CD14-positive monocyte (primary cell): ENCODE results near the gene ZNF362. TPM values are rescaled to one million over a fixed set of nuclear protein-coding genes. Genes with fewer than 3 reads are reported as not detected.

ENCODE experiments used
- DNase-seq, 3 donors: peaks; one replicate each; pipeline ENCODE4 v3.0.0-alpha.2; 2011 to 2022
- H2AFZ ChIP-seq: 2 replicates; pipeline ENCODE4 v1.6.0; 2012; ENCODE audit warnings: mild to moderate bottlenecking, low read depth, low read length, inconsistent platforms; ENCODE audit not compliant: insufficient read depth, poor library complexity, severe bottlenecking
- H3K27ac ChIP-seq, 2 donors: 1 replicate in 1 of 2; 2 replicates in 1 of 2; pipeline ENCODE4 v1.5.1; 2012 to 2013; ENCODE audit warnings: low read length in 2 of 2, control low read depth in 1 of 2, inconsistent platforms in 1 of 2, low read depth in 1 of 2, mild to moderate bottlenecking in 1 of 2
- H3K27me3 ChIP-seq, 2 donors: one replicate each; pipeline versions ENCODE4 v1.6.0 to v1.6.1; 2011 to 2013; ENCODE audit warnings: low read length in 2 of 2; ENCODE audit not compliant: control insufficient read depth in 2 of 2, insufficient read depth in 2 of 2
- H3K36me3 ChIP-seq, 2 donors: replicated peaks in 1 of 2; 1 replicate in 1 of 2; 2 replicates in 1 of 2; pipeline versions ENCODE4 v1.5.1 to v1.6.1; 2012 to 2013; ENCODE audit warnings: low read length in 2 of 2, control low read depth in 1 of 2, inconsistent platforms in 1 of 2, mild to moderate bottlenecking in 1 of 2; ENCODE audit not compliant: insufficient read depth in 2 of 2, control insufficient read depth in 1 of 2
- H3K4me1 ChIP-seq, 2 donors: 1 replicate in 1 of 2; 2 replicates in 1 of 2; pipeline versions ENCODE4 v1.5.1 to v1.6.1; 2012 to 2013; ENCODE audit warnings: low read length in 2 of 2, control low read depth in 1 of 2, inconsistent platforms in 1 of 2, mild to moderate bottlenecking in 1 of 2, moderate library complexity in 1 of 2; ENCODE audit not compliant: insufficient read depth in 2 of 2, control insufficient read depth in 1 of 2
- H3K4me2 ChIP-seq: replicated peaks from 2 replicates; pipeline ENCODE3; 2012; ENCODE audit warnings: low read length, moderate library complexity, mild to moderate bottlenecking; ENCODE audit not compliant: poor library complexity, severe bottlenecking; ENCODE audit errors: extremely low read depth
- H3K4me3 ChIP-seq, 3 experiments: fragments of 200-600 bp in 1 of 3; sonication (generic) in 1 of 3; replicated peaks in 1 of 3; 1 replicate in 2 of 3; 2 replicates in 1 of 3; pipeline ENCODE4 v1.5.1; 2011 to 2013; ENCODE audit warnings: low read length in 3 of 3, mild to moderate bottlenecking in 3 of 3, control low read depth in 2 of 3, low read depth in 2 of 3, inconsistent platforms in 1 of 3, moderate library complexity in 1 of 3
- H3K79me2 ChIP-seq: 2 replicates; pipeline ENCODE4 v1.6.0; 2012; ENCODE audit warnings: mild to moderate bottlenecking, control low read depth, inconsistent platforms, low read length, moderate library complexity; ENCODE audit not compliant: insufficient read depth
- H3K9ac ChIP-seq: 2 replicates; pipeline ENCODE4 v1.6.0; 2017; ENCODE audit warnings: low read length, mild to moderate bottlenecking; ENCODE audit not compliant: insufficient read depth, poor library complexity, severe bottlenecking
- H3K9me3 ChIP-seq, 2 donors: replicated peaks in 1 of 2; 1 replicate in 1 of 2; 2 replicates in 1 of 2; pipeline versions ENCODE4 v1.5.1 to v1.6.1; 2012 to 2013; ENCODE audit warnings: low read length in 2 of 2, control low read depth in 1 of 2; ENCODE audit not compliant: control insufficient read depth in 1 of 2, insufficient read depth in 1 of 2
- H4K20me1 ChIP-seq: 2 replicates; pipeline ENCODE4 v1.6.0; 2012; ENCODE audit warnings: mild to moderate bottlenecking, low read length, control low read depth, moderate library complexity; ENCODE audit not compliant: insufficient read depth
- H3K27ac Mint-ChIP-seq, 7 donors: one replicate each; pipeline ENCODE4 v1.8.0; 2020; ENCODE audit warnings: mild to moderate bottlenecking in 7 of 7, mixed read lengths in 7 of 7, moderate library complexity in 6 of 7, inconsistent platforms in 2 of 7
- H3K27me3 Mint-ChIP-seq, 3 donors: one replicate each; pipeline ENCODE4 v1.8.0; 2021 to 2022; ENCODE audit warnings: low read depth in 3 of 3, mild to moderate bottlenecking in 3 of 3, mixed read lengths in 3 of 3, moderate library complexity in 3 of 3, inconsistent platforms in 1 of 3
- H3K36me3 Mint-ChIP-seq, 2 donors: one replicate each; pipeline ENCODE4 v1.8.0; 2020; ENCODE audit warnings: mixed read lengths in 2 of 2, inconsistent platforms in 1 of 2, mild to moderate bottlenecking in 1 of 2
- H3K4me1 Mint-ChIP-seq: one replicate; pipeline ENCODE4 v1.8.0; 2020; ENCODE audit warnings: mild to moderate bottlenecking, mixed read lengths
- H3K4me3 Mint-ChIP-seq, 2 donors: one replicate each; pipeline ENCODE4 v1.8.0; 2020; ENCODE audit warnings: mild to moderate bottlenecking in 2 of 2, mixed read lengths in 2 of 2, moderate library complexity in 1 of 2
- H3K9me3 Mint-ChIP-seq, 7 donors: one replicate each; pipeline ENCODE4 v1.8.0; 2020 to 2022; ENCODE audit warnings: mixed read lengths in 7 of 7, mild to moderate bottlenecking in 6 of 7, moderate library complexity in 6 of 7, inconsistent platforms in 2 of 7
- CTCF ChIP-seq: fragments of 200-600 bp; IDR thresholded peaks from one replicate; pipeline ENCODE4 v1.8.0; 2022; ENCODE audit warnings: antibody characterized with exemption, mild to moderate bottlenecking
- WGBS: methylation state at CpG from one replicate; pipeline ENCODE4 v1.1.5; 2013; ENCODE audit warnings: missing lambda C conversion rate; ENCODE audit not compliant: insufficient coverage; 5-methylcytosine and 5-hydroxymethylcytosine counted together
- intact Hi-C, 2 donors: fragments of 100-400 bp; cut with micrococcal nuclease; formaldehyde crosslinking; loops; one replicate each; pipeline versions ENCODE4 v1.15.0 to v1.15.1; 2023
- polyA plus RNA-seq, 3 donors: library from polyadenylated mRNA; depleted of rRNA in 1 of 3; unstranded in 2 of 3; stranded (reverse) in 1 of 3; fragments of 300-500 nt in 2 of 3; fragments of >200 nt in 1 of 3; fragmentation: Illumina TruSeq in 2 of 3; gene quantifications; 1 replicate in 2 of 3; 2 replicates in 1 of 3; pipeline ENCODE4 v1.2.3, GENCODE V29; 2012 to 2021

The ZNF362 gene
- polyA plus RNA-seq, 3 donors: 11.4 to 18.9 (median 13.5) TPM

- peaks cover 0 to 2% (median 0%) of the 10 kb centered on the region in 7 donors for H3K9me3 Mint-ChIP-seq
- H3K27ac Mint-ChIP-seq: peak overlapping the region in 1 of 7 donors; percentile 48
- H3K9ac ChIP-seq: no peak overlapping the region
- H3K4me1 ChIP-seq: peaks cover 23 to 26% of the 10 kb centered on the region in 2 donors
- H3K4me3 Mint-ChIP-seq: no peak overlapping the region
- H3K4me3 ChIP-seq: no peak overlapping the region
- 100% methylated on average over 1 of the region's 2 CpGs for WGBS
- H3K27ac ChIP-seq: no peak overlapping the region
- intact Hi-C loops: no loop called here
- no peak for TF ChIP-seq CTCF
- H3K4me2 ChIP-seq: no peak overlapping the region
- peaks cover 0 to 3% (median 0%) of the 10 kb centered on the region in 3 donors for H3K27me3 Mint-ChIP-seq
- peaks cover 63% of the 10 kb centered on the region for H4K20me1 ChIP-seq
- peaks cover 6 to 7% of the 10 kb centered on the region in 2 donors for H3K36me3 ChIP-seq
- peaks cover 6 to 15% of the 10 kb centered on the region in 2 donors for H3K36me3 Mint-ChIP-seq
- peaks cover 69% of the 10 kb centered on the region for H3K79me2 ChIP-seq
- H2AFZ ChIP-seq: no peak overlapping the region
- no peak for DNase-seq
- peaks cover 43% of the 10 kb centered on the region for H3K4me1 Mint-ChIP-seq
- no peaks in the 10 kb centered on the region for H3K27me3 ChIP-seq
- H3K9me3 ChIP-seq: no peaks in the 10 kb centered on the region
Observed at GRCh38 chr1:33258788-33259274, 2.5 kb downstream of the ZNF362 start.

- H3K36me3 Mint-ChIP-seq: peaks cover 6 to 15% of the 10 kb centered on the region in 2 donors
- H3K4me3 Mint-ChIP-seq: no peak overlapping the region
- Histone ChIP-seq H4K20me1 (peaks cover 73% of the 10 kb centered on the region), H3K27me3 (no peaks in the 10 kb centered on the region), H2AFZ (no peak overlapping the region), H3K9me3 (no peaks in the 10 kb centered on the region), H3K9ac (no peak overlapping the region), H3K4me1 (peaks cover 23 to 26% of the 10 kb centered on the region in 2 donors), H3K4me2 (no peak overlapping the region), H3K79me2 (peaks cover 79% of the 10 kb centered on the region), H3K4me3 (no peak overlapping the region), H3K36me3 (peaks cover 6 to 7% of the 10 kb centered on the region in 2 donors), H3K27ac (no peak overlapping the region)
- no peaks in the 10 kb centered on the region for H3K27me3 Mint-ChIP-seq
- no peak overlapping the region for H3K27ac Mint-ChIP-seq
- no peak for TF ChIP-seq CTCF
- 100% methylated on average over 2 of the region's 3 CpGs for WGBS
- no peak for DNase-seq
- H3K4me1 Mint-ChIP-seq: peaks cover 42% of the 10 kb centered on the region
- H3K9me3 Mint-ChIP-seq: no peaks in the 10 kb centered on the region
- intact Hi-C loops: no loop called here
Observed at GRCh38 chr1:33259879-33260278, 3.6 kb downstream of the ZNF362 start.
